Right cardiac atrium (tissue), 5 donors: ENCODE data around the gene LGR4. TPM values are rescaled to one million over a fixed set of nuclear protein-coding genes. Genes with fewer than 3 reads are reported as not detected.

Source experiments
- ATAC-seq, 2 donors: fragments of 200-7000 bp; cut with Tn5 transposase; one replicate each; pipeline versions ENCODE4 v1.8.0 to v1.9.1; 2020; ENCODE audit warnings: moderate library complexity in 2 of 2, mild to moderate bottlenecking in 1 of 2
- DNase-seq, 3 donors: peaks; one replicate each; pipeline ENCODE4 v3.0.0-alpha.2; 2020
- H3K27ac ChIP-seq: one replicate; pipeline ENCODE4 v1.5.1; 2013; ENCODE audit warnings: mild to moderate bottlenecking, low read length, control low read depth, moderate library complexity
- H3K27me3 ChIP-seq: one replicate; pipeline ENCODE4 v1.6.1; 2013; ENCODE audit not compliant: control insufficient read depth, insufficient read depth
- H3K4me1 ChIP-seq: one replicate; pipeline ENCODE4 v1.6.1; 2013; ENCODE audit warnings: low read length; ENCODE audit not compliant: control insufficient read depth, insufficient read depth
- H3K4me3 ChIP-seq: one replicate; pipeline ENCODE4 v1.5.1; 2013; ENCODE audit warnings: low read length, control low read depth
- H3K9me3 ChIP-seq: one replicate; pipeline ENCODE4 v1.6.1; 2013; ENCODE audit warnings: low read length; ENCODE audit not compliant: control insufficient read depth
- WGBS: extraction: QIAGEN DNeasy Blood & Tissue Kit; methylation state at CpG from one replicate; pipeline ENCODE4 v1.1.7; 2013; 5-methylcytosine and 5-hydroxymethylcytosine counted together
- intact Hi-C, 4 donors: fragments of 100-400 bp; cut with DNase I; formaldehyde crosslinking; loops; one replicate each; pipeline versions ENCODE4 v1.11.0 to v1.14.0; 2022 to 2023
- polyA plus RNA-seq: library from polyadenylated mRNA; stranded (reverse); fragments of 200-250 nt; gene quantifications from one replicate; pipeline ENCODE4 v1.2.3, GENCODE V29; 2013
- total RNA-seq, 4 donors: library from RNA; stranded (reverse); fragmentation: NEBNext Ultra II Directional; extraction: Animal tissue kit (Norgen Biotek cat#: 25700); gene quantifications; one replicate each; pipeline ENCODE4 v1.2.1, GENCODE V29; 2021
- donor health status: healthy with polysubstance abuse.
- donor health status: DM: no; HTN: yes; CAD: no.
- donor health status: DM: no; HTN: no; CAD: no.
- donor health status: DM: no; HTN: yes; CAD: no; lungs with severe emphysema.
- donor health status: DM: yes; HTN: yes; CAD: no.

LGR4 gene
- total and polyA plus RNA-seq, 5 donors: 16.0 to 50.6 (median 41.3) TPM

DNA sequence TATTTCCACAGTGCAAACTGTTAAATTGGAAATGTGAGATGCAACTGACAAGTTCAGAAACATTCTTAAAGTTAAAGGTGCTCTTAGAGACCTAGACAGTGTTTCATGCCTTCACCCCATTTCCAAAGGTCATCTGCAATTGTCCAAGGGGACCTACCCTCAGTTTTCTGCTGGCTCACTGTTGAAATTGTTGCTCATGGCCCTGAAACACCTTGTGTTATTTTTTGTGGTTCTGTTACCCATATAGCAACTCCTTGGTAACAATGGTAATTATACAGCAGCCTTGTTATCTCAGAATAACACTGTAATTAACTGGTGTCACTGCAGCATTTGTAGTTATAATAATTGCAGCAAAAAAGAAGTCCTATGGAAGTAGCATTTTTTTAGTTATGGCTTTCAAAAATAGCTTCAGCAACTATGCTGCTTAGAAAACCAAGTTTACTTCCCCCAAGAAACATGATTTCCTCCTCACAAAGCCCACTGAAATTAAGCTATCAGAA, 60.3 kb downstream of the LGR4 start:
- intact Hi-C loops: no loop called here
- no peak overlapping the region for H3K4me3 ChIP-seq
- no peaks in the 10 kb centered on the region for H3K9me3 ChIP-seq
- ATAC-seq: no peak
- no peak for DNase-seq
- no peaks in the 10 kb centered on the region for H3K27me3 ChIP-seq
- peaks cover 1% of the 10 kb centered on the region for H3K4me1 ChIP-seq
- H3K27ac ChIP-seq: no peak overlapping the region

DNA sequence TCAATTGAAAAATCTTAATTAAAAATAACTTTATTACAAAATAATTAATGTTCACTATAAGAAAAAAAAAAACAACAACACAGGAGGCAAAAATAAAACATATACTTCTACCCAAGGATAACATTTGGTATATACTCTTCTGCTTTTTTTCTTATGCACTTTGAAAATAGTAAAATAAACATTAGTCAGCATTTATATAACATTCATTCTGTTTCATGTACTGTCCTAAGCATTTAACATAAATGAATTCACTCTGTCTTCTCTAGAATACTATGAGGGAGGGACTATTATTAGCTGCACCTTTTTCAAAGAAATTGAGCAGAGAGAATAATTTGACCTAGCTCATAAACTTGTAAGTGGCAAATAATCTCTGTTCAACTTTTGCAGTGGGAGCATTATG, 61.3 kb downstream of the LGR4 start:
- no peaks in the 10 kb centered on the region for H3K27me3 ChIP-seq
- no peaks in the 10 kb centered on the region for H3K9me3 ChIP-seq
- intact Hi-C loops: no loop called here
- no peak overlapping the region for H3K4me3 ChIP-seq
- DNase-seq (no peak), ATAC-seq (no peak)
- peaks cover 1% of the 10 kb centered on the region for H3K4me1 ChIP-seq
- no peak overlapping the region for H3K27ac ChIP-seq

DNA sequence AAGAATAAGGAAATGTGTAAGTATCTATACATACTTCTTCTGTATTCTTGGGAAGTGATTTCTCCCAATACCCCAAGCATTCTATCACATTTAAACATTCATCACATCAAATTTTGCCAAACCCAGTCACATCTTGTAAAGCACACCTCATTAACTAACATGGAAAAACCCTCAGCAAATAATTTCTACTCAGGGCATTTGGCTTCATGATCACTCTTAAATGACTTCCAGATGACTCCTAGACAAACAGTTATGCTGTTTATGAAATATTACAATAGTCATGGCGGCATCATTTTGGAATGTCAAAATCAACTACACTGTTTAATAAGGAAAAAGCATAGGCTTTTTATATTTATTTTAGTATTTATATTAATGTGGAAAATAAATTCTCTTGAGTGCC, 62.3 kb downstream of the LGR4 start:
- H3K9me3 ChIP-seq: no peaks in the 10 kb centered on the region
- ATAC-seq (no peak), DNase-seq (no peak)
- WGBS: 97% methylated on average over 1 of the region's 1 CpG
- no peaks in the 10 kb centered on the region for H3K27me3 ChIP-seq
- H3K4me1 ChIP-seq: peaks cover 1% of the 10 kb centered on the region
- no peak overlapping the region for H3K4me3 ChIP-seq
- no peak overlapping the region for H3K27ac ChIP-seq
- intact Hi-C loops: no loop called here

DNA sequence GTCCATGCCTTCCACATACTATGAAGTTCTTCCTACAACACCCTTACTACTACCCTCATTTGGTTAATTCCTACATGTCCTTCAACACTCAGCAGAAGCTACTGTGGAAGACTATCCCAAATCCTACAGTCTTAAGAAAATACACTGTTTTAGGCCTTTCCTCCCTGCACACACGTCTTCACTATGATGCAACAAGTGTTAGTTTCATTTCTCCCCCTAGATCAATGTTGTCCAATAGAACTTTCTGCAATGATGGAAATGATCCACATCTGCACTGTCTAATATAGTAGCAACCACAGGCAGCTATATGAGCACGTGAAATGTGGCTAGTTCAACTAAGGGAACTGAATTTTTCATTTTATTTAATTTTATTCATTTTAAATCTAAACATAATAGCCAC, 62.8 kb downstream of the LGR4 start:
- 64% methylated on average over 2 of the region's 2 CpGs for WGBS
- no peak overlapping the region for H3K4me3 ChIP-seq
- H3K9me3 ChIP-seq: no peaks in the 10 kb centered on the region
- H3K27ac ChIP-seq: no peak overlapping the region
- H3K27me3 ChIP-seq: no peaks in the 10 kb centered on the region
- DNase-seq: no peak
- peaks cover 1% of the 10 kb centered on the region for H3K4me1 ChIP-seq
- peak; percentile 18 to 29 for ATAC-seq
- intact Hi-C loops: no loop called here

DNA sequence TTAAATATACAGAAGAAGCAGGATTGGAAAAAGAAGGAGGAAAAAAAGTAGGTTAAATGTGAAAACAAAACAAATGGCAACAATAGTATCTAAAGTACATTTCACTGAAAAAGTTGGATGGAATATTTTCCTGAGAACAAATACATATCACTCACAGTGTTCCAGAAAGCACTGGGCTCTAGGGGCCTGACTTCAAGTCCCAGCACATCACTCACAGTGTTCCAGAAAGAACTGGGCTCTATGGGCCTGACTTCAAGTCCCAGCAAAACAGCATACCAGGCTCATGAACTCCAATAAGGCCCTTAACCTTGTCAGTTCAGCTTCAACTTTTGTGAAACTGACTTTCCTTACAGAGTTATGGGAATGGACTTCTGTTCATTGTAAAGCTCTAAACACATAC, 63.5 kb downstream of the LGR4 start:
- ATAC-seq: peak; percentile 75 to 88
- Histone ChIP-seq H3K9me3 (no peaks in the 10 kb centered on the region), H3K4me1 (no peaks in the 10 kb centered on the region), H3K4me3 (no peak overlapping the region), H3K27me3 (no peaks in the 10 kb centered on the region), H3K27ac (peak overlapping the region; percentile 42)
- peak in 1 of 3 donors; percentile 62 for DNase-seq
- intact Hi-C loops: no loop called here

DNA sequence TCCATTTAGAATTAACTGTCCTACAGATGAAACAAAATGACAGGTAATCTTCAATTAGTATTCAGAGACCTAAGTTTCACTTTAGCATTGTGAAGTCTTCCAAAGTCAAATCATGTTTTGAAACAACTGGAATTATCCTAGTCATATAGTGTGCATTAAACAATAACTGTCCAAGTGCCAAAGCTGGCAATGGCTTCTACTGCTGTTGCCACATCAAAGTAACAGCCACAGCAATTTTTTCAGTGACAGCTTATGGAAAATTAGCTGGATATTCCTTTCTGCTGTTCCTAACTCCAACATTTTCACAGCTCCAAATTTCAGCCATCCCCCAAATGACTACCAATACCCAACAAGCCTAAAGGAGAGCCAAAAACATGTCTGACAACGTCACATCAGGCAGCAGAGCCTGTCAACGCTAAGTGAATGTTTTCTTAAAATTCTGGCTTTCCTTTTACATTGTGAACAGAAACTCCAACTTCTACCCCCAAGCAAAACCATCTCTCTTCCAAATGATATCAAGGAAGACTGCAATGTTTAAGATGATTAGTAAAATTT, 64.3 kb downstream of the LGR4 start:
- WGBS: 60% methylated on average over 2 of the region's 2 CpGs

DNA sequence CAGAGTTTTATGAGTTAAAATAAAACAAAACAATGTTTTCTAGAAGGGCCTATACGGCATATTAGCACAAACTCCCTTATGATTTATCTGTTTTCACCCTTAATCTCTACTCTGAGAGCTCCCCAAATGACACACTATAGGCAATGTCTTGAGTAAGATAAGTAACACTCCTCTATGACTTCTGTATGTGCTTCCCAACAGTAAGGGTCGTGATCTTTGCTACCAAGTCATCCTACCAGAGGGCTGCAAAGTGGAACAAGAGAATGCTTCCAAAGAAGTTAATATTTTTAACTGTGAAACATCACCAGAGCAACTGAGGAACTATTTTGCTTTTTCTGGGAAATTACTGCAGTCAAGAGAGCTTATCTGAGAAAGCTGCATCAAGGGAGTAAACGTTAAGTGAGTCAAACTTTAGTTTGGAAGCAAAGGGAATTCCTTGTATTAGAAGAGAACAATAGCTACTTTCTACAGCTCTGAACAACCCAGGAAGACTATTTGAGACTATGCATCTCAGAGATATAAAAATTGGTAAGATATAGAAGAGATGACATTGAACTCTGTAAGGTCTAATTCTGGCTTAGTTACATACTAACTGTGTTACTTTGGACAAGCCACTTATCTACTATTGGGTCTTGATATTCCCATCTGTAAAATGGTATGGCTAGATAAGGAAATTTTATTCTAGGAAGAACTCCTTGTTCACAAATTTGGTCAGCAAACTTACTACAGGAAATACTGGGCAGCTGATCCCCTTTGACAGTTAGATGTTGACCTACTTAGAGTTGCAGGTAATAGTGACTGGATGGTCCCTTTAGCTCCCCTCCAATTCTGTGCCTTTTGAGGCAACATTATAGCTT, 65.9 kb downstream of the LGR4 start:
- intact Hi-C loops: no loop called here
- 48% methylated on average over 3 of the region's 3 CpGs for WGBS
- peaks cover 1% of the 10 kb centered on the region for H3K4me1 ChIP-seq
- DNase-seq (no peak), ATAC-seq (peak; percentile 79 to 80)
- no peaks in the 10 kb centered on the region for H3K27me3 ChIP-seq
- H3K9me3 ChIP-seq: no peaks in the 10 kb centered on the region
- no peak overlapping the region for H3K27ac ChIP-seq
- no peak overlapping the region for H3K4me3 ChIP-seq

More for the DNA sequence above, 64.3 kb downstream of the LGR4 start:
- Histone ChIP-seq H3K4me3 (no peak overlapping the region), H3K27me3 (no peaks in the 10 kb centered on the region), H3K4me1 (no peaks in the 10 kb centered on the region), H3K9me3 (no peaks in the 10 kb centered on the region), H3K27ac (peak overlapping the region; percentile 51)
- intact Hi-C loops: no loop called here
- no peak for DNase-seq
- ATAC-seq: peak in 1 of 2 donors; percentile 34

DNA sequence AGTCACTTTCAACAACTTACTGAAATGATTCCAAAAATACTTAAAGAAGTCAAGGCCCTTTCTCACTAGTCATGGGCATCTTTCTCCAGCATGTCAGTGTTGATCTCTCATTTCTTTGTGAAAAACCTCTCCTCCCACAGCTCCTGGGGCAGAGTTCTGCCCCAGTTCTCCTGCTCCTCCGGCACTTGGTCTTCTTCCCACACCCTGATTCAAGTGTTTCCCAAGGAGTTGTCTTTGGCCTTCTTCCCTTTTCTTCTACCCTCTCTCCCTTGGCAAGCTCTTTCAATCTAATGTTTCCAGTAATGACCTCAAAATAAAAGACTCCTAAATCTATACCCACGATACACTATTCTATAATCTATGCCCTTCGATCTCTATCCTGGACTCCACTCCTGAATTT, 67.5 kb downstream of the LGR4 start:
- WGBS: 68% methylated on average over 3 of the region's 3 CpGs
- DNase-seq (no peak), ATAC-seq (peak; percentile 27 to 43)
- H3K4me3 ChIP-seq: no peak overlapping the region
- intact Hi-C loops: no loop called here
- peaks cover 1% of the 10 kb centered on the region for H3K4me1 ChIP-seq
- no peaks in the 10 kb centered on the region for H3K9me3 ChIP-seq
- no peak overlapping the region for H3K27ac ChIP-seq
- no peaks in the 10 kb centered on the region for H3K27me3 ChIP-seq

DNA sequence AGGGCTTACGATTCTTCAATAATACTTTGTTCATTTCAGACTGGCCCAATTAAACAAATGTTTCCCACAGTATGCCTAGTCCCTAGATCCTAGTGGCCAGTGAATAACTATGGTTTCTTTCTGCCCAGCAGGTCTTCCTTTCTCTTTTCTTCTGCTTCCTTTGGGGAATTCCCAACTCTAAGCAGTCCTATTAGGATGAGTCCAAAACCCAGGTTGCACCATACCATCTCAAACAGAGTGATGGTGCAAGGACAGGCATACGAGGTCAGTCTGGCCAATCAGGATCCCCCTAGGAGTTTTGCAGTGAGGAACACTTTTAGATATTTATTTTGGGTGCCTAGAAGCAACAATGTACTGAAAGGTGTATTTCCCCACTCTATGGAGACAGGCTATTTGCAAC, 68.2 kb downstream of the LGR4 start:
- DNase-seq: no peak
- H3K4me3 ChIP-seq: no peak overlapping the region
- H3K9me3 ChIP-seq: no peaks in the 10 kb centered on the region
- H3K27me3 ChIP-seq: no peaks in the 10 kb centered on the region
- WGBS: 86% methylated on average over 2 of the region's 2 CpGs
- no peak for ATAC-seq
- peaks cover 1% of the 10 kb centered on the region for H3K4me1 ChIP-seq
- H3K27ac ChIP-seq: peak overlapping the region; percentile 48
- intact Hi-C loops: no loop called here

DNA sequence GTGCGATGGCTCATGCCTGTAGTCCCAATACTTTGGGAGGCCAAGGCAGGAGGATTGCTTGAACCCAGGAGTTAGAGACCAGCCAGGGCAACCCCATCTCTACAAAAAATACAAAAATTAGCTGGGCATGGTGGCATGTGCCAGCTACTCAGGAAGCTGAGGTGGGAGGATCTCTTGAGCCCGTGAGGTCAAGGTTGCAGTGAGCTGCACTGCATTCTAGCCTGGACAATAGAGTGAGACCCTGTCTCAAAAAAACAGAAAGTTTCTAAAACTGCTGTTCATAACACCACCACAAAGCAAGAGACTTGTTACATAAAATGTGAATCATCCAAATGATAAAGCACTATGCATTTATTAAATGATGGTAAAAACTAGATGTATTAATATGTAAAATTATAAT, 69.4 kb downstream of the LGR4 start:
- DNase-seq: no peak
- WGBS: 89% methylated on average over 2 of the region's 2 CpGs
- no peaks in the 10 kb centered on the region for H3K9me3 ChIP-seq
- intact Hi-C loops: no loop called here
- no peak overlapping the region for H3K4me3 ChIP-seq
- H3K27me3 ChIP-seq: no peaks in the 10 kb centered on the region
- ATAC-seq: no peak
- H3K27ac ChIP-seq: no peak overlapping the region
- peaks cover 1% of the 10 kb centered on the region for H3K4me1 ChIP-seq

DNA sequence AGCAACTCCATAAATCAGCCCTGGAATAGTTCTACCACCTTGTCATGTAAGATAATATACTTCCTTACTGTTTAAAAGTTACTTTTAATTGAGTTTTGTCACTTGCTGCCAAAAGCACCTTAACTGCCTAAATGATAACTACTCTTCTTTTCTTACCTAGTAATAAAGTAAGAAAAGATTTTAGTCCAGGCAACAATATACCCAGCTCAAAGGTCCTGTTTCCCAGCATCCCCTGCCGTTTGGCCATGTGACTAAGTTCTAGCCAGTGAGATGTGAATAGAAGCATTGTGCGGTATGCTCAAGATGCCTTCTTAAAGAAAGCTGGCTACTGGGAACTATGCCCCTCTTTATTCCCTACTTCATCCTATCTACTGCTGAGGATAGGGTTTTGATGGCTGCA, 70.1 kb downstream of the LGR4 start:
- Histone ChIP-seq H3K9me3 (no peaks in the 10 kb centered on the region), H3K4me1 (peaks cover 1% of the 10 kb centered on the region), H3K4me3 (no peak overlapping the region), H3K27ac (no peak overlapping the region), H3K27me3 (no peaks in the 10 kb centered on the region)
- intact Hi-C loops: no loop called here
- no peak for ATAC-seq
- DNase-seq: no peak
- WGBS: 91% methylated on average over 2 of the region's 2 CpGs
